Ishikawa (cell line): ENCODE measurements around the gene TNFRSF18.

ENCODE experiments used
- CEBPB ChIP-seq: IDR thresholded peaks from 2 replicates; pipeline ENCODE4 v1.6.1; 2012
- CREB1 ChIP-seq: IDR thresholded peaks from 2 replicates; pipeline ENCODE4 v1.6.1; 2012; ENCODE audit warnings: low read depth
- EGR1 ChIP-seq: IDR thresholded peaks from 2 replicates; pipeline ENCODE4 v1.6.1; 2012
- EP300 ChIP-seq: IDR thresholded peaks from 2 replicates; pipeline ENCODE4 v1.6.1; 2012; ENCODE audit warnings: borderline replicate concordance
- NFIC ChIP-seq: IDR thresholded peaks from 2 replicates; pipeline ENCODE4 v1.6.1; 2012
- RAD21 ChIP-seq: IDR thresholded peaks from 2 replicates; pipeline ENCODE4 v1.6.1; 2012; ENCODE audit warnings: low read depth
- TAF1 ChIP-seq: IDR thresholded peaks from 2 replicates; pipeline ENCODE4 v1.6.1; 2012; ENCODE audit warnings: low read depth, mild to moderate bottlenecking
- TCF12 ChIP-seq: IDR thresholded peaks from 2 replicates; pipeline ENCODE4 v1.6.1; 2012; ENCODE audit warnings: low read depth
- TEAD4 ChIP-seq: IDR thresholded peaks from 2 replicates; pipeline ENCODE4 v1.6.1; 2012
- YY1 ChIP-seq: IDR thresholded peaks from 2 replicates; pipeline ENCODE4 v1.6.1; 2012; ENCODE audit warnings: low read depth
- ZBTB7A ChIP-seq: IDR thresholded peaks from 2 replicates; pipeline ENCODE4 v1.6.1; 2012; ENCODE audit warnings: low read depth
- TF ChIP-seq, protein P1 (sequence below): IDR thresholded peaks from 2 replicates; pipeline ENCODE4 v1.6.1; 2012; ENCODE audit warnings: low read depth, mild to moderate bottlenecking
- TF ChIP-seq, protein P2 (sequence below): IDR thresholded peaks from 2 replicates; pipeline ENCODE4 v1.6.1; 2012
- TF ChIP-seq, protein P3 (sequence below): IDR thresholded peaks from 2 replicates; pipeline ENCODE4 v1.6.1; 2012

DNA sequence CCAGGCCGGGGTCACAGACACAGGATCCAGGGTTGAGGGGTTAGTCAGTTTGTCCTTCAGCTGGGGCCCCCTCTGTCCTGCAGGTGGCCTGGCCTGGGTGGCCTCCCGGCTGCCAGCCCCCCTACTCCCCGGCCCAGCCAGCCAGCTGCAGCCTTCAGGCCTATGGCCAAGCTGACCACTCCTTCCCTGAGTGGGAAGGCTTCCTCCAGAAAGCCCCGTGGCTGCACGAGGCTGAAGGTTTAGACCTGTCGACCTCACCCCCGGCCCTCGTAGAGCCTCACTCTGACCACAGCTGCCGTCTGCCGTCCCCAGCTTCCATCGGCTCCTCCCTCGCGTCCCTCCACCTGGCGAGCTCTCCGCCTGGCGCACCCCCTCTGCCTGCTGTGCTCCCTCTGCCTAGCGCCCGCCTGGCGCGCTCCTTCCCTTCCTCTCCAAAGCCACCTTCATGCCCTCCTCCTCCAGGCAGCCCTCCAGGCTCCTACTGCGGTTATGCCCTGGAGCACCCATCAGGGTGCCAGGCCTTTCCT lies 23.1 kb downstream of the TNFRSF18 start:
- TF ChIP-seq, protein P1, sequence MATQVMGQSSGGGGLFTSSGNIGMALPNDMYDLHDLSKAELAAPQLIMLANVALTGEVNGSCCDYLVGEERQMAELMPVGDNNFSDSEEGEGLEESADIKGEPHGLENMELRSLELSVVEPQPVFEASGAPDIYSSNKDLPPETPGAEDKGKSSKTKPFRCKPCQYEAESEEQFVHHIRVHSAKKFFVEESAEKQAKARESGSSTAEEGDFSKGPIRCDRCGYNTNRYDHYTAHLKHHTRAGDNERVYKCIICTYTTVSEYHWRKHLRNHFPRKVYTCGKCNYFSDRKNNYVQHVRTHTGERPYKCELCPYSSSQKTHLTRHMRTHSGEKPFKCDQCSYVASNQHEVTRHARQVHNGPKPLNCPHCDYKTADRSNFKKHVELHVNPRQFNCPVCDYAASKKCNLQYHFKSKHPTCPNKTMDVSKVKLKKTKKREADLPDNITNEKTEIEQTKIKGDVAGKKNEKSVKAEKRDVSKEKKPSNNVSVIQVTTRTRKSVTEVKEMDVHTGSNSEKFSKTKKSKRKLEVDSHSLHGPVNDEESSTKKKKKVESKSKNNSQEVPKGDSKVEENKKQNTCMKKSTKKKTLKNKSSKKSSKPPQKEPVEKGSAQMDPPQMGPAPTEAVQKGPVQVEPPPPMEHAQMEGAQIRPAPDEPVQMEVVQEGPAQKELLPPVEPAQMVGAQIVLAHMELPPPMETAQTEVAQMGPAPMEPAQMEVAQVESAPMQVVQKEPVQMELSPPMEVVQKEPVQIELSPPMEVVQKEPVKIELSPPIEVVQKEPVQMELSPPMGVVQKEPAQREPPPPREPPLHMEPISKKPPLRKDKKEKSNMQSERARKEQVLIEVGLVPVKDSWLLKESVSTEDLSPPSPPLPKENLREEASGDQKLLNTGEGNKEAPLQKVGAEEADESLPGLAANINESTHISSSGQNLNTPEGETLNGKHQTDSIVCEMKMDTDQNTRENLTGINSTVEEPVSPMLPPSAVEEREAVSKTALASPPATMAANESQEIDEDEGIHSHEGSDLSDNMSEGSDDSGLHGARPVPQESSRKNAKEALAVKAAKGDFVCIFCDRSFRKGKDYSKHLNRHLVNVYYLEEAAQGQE: no peak
- TF ChIP-seq CEBPB (no peak), EP300 (no peak), ZBTB7A (no peak), TAF1 (no peak), RAD21 (no peak), YY1 (no peak), TCF12 (no peak), EGR1 (no peak), TEAD4 (no peak), NFIC (no peak), CREB1 (no peak)
- TF ChIP-seq, protein P2, sequence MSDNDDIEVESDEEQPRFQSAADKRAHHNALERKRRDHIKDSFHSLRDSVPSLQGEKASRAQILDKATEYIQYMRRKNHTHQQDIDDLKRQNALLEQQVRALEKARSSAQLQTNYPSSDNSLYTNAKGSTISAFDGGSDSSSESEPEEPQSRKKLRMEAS: no peak
- TF ChIP-seq, protein P3, sequence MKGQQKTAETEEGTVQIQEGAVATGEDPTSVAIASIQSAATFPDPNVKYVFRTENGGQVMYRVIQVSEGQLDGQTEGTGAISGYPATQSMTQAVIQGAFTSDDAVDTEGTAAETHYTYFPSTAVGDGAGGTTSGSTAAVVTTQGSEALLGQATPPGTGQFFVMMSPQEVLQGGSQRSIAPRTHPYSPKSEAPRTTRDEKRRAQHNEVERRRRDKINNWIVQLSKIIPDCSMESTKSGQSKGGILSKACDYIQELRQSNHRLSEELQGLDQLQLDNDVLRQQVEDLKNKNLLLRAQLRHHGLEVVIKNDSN: no peak
